Activated T-cell treated with anti-CD3 and anti-CD28 coated beads for 24 hours (primary cell): ENCODE results near the gene DUOX1.
A peak's percentile ranks its signal among the peaks of the same experiment; 100 is the strongest.
"Not testable (repeated sequence)": the region's sequence is repeated elsewhere in the genome, so short reads cannot be mapped to it uniquely, and the experiment has no call there.

ENCODE experiments used
- DNase-seq: peaks from one replicate; pipeline ENCODE4 v3.0.0-alpha.2; 2020; ENCODE audit warnings: low read depth

Gene DUOX1

DNA sequence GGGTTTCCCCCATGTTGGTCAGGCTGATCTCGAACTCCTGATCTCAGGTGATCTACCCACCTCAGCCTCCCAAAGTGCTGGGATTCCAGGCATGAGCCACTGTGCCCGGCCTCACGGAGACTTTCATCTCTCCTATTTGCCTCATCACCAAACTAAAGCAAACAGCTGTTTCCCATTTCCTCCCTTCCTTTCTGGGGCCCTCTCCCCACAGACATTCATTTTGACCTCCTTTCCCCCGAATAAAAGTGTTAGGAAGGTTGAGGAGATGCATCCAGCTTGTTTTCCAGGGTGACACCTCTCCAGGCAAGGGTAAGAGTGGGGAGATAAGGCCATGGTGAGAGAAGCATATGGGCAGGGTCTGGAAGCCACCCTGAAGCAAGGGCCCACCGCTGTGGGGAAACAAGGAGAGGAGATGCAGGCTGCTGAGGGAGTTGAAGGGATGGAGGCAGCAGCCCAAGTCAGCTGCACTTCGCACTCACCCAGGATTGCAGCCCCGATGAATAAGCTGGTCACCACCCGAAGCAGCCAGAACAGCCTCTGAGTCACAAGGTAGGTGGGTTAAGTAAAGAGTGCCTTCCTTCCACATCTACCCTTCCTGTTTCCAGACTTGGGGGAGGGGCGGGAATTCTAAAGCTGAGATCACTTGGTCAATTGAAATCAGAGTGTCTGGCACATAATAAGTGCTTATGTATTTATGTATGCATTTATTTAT, 7.9 kb upstream of the DUOX1 start:
- DNase-seq: no peak

DNA sequence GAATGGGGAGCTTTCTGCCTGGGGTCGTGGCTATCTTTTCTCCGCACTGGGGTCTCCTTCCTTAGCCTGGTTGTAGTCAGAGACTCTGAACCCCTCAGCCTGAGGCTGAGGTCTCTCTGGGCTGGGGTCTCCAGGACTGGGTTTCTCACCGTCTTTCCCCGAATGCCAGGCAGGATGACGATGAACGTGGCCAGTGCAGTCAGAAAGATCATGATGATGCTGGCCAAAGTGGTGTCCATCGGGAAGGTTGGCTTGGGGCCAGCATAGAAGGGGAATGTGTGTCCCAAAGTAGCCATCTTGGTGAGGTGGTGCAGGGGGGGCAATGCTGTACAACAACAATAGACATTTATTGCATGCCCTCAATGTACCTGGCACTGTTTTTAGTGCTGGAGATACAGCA, 7.1 kb upstream of the DUOX1 start:
- DNase-seq: no peak

DNA sequence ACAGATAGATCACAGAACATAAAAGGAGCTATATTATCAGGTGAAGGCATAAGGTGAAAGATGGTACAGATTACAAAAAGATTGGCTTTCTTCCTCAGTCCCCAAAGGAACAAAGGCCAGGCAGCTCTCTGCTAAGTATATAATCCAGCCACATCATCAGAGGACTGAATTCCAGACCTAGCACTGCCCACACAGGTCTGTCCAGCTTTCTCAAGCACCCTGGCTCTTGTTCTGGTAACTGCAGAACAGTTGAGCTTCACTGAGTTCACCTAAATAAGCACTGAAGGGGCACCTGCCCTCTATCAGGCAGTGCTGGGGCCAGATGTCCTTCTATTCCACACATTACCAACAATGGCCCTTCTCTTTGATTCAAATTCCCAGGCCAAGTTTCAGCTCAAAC, 6.4 kb upstream of the DUOX1 start:
- DNase-seq: no peak

DNA sequence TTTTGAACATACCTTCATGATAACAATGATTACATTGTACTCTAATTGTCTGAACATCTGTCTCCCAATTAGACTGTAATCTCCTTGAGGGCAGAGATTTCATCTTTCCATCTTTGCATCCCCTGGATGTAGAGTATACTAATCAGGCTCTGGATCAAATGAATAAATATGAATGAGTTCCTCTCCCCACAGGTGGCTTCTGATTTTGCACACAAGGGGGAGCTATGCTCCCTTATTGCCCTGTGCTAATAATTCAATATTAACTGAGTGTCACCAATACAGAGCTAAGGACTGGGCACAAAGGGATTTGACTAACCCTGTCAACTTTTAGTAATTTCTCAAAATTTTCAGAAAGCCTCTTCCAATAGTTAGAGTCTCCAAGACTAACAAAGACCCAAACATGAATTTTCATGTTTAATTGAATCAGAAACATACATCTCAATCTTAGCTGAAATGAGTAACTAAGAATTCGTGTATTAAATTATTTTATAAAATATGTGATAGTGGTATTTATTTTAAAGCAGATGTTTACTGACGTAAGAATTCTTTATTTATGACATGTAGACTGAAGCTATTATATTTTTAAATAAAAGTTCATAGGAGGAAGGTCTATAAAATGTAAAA, 3.1 kb upstream of the DUOX1 start:
- peak; percentile 27 for DNase-seq

DNA sequence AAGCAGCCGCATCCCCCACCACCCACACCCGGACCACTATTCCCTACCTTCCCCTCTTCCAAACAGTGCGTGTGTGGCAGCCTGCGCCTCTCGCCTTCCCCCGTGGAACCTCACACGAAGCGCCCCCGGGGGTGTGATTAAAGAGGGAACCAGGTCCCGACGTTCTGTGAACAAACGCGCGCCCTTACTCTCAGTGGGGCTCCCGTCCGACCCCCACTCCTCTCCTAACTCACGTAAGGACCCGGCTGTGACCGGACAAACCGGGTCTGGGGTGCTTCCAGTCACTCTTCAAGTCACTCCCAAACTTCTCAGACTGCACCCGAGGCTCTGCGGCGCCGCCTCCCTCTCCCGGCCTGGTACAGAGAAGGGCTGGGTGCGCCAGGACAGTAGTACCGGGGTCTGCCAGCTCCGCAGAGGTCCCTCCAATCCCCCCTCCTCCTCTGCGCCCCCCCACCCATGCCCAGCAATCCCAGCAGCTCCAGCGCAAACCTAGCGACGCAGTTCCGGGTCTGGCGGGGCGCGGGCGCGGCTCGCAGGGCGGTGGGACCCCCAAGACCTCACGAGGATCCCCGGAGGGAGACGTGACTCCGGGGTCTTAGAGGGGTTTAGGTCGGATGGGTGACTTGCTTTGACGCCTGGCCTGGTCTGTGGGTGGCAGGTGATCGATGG, 689 bp upstream of the DUOX1 start:
- DNase-seq: no peak

DNA sequence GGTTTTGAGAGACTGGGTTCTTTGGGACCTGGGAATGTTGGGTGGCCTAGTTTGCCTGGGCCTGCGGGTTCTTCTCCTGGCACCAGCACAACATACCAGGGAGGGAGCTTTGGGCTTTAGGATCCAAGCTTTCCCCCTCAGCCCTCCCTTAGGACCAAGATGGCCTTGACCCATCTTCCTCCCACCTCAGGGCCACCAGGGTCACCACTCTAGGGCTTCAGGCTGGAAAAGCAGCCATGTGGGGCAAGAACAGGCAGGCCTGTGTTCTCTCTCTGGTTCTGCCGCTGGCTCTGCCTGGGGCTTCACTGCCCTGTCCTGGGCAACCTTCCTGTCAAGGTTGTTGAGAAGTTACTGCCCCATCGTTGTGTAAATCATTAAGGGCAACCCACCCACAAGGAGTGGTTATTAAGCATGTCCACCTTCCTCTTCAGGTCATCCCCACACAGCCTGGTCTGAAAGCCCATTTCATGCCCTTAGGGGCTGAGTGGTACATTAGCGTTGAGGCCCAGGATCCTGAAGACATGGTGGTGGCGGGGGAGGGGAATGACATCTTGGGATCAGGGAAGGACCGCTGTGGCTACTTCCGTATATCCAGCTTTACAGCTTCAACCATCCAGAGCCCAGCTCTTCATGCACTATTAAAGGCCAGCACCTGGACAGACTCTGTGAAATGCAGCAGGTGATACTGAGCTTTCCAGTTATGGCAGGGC, 652 bp downstream of the DUOX1 start:
- no peak for DNase-seq

DNA sequence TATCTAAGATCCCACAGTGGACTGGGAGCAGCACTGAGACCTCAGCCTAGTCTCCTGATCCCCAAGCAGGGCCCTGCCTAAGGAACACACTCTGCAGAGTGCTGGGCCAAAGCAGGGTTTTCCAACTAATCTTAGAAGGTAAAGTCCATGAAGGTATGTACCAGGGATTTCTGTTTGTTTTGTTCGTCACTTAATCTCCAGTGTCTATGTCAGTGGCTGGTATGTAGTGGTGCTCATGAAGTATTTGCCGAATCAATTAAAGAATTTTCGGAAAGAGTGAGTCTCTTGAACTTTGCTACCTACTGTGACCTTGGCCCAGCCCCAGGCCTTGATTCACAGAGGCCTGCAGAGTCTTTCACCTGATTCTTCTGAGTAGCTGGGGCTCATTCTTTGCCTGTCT, 1.7 kb downstream of the DUOX1 start:
- no peak for DNase-seq

DNA sequence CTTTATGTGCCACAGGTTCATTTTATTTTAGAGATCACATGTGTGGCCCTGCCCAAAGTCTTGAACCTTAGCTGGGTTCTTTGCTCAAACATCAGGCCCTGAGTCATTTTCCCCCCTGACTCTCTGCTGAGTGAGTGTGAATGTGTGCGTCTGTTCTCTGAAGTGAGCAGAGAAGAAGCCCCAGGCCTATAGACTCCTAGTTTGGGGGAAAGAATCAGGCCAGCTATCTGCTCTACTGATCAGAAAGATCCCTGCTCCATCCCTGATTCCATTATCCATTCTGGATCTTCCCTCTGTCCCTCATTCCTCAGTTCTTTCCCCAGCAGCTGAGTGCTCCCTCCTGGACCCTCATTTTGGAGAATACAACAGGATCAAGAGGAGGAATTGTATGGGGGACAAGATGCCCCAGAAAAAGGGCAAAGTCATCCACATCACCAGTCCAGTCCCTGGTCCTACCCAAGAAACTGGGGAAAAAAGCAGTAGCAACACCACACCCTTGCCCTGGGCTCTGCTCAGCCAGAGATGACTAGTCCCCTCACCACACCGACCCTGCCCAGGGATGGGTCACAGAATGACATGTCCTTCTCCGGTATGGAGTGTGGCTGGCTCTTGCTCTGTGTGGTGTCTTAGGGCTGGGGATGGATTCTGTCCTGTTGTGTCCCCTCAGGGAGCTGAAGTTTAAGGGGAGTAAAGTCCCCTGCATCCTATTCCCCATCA, 3.2 kb downstream of the DUOX1 start:
- DNase-seq: no peak

DNA sequence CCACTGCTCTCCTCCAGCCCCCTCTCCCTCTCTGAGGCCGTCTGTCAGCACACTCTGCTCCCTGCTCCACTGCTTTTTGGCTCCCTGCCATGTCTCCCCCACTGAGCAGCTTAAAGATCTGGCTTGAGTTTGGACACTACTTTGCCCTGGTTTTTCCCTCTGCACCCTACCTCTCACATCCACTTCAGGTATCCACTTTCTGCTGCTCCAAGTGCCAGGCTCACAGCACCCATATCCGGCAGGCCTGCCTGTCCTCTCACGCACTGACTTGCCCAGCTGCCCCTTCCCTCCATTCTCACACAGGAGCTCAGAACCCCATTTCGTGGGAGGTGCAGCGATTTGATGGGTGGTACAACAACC, 3.7 kb downstream of the DUOX1 start:
- DNase-seq: no peak

DNA sequence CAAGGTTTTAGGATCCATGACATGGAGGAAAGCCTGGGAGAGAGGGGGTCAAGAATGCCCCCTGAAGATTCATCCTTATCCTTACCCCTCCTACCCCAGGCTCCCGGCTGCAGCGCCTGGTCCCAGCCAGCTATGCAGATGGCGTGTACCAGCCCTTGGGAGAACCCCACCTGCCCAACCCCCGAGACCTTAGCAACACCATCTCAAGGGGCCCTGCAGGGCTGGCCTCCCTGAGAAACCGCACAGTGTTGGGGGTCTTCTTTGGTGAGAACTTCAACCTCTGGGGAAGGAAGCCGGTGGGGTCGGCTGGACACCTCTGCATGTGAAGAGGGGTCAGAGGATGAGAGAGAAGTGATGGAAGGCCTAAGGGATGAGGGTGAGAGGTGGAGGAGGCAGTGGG, 4.3 kb downstream of the DUOX1 start:
- DNase-seq: no peak

DNA sequence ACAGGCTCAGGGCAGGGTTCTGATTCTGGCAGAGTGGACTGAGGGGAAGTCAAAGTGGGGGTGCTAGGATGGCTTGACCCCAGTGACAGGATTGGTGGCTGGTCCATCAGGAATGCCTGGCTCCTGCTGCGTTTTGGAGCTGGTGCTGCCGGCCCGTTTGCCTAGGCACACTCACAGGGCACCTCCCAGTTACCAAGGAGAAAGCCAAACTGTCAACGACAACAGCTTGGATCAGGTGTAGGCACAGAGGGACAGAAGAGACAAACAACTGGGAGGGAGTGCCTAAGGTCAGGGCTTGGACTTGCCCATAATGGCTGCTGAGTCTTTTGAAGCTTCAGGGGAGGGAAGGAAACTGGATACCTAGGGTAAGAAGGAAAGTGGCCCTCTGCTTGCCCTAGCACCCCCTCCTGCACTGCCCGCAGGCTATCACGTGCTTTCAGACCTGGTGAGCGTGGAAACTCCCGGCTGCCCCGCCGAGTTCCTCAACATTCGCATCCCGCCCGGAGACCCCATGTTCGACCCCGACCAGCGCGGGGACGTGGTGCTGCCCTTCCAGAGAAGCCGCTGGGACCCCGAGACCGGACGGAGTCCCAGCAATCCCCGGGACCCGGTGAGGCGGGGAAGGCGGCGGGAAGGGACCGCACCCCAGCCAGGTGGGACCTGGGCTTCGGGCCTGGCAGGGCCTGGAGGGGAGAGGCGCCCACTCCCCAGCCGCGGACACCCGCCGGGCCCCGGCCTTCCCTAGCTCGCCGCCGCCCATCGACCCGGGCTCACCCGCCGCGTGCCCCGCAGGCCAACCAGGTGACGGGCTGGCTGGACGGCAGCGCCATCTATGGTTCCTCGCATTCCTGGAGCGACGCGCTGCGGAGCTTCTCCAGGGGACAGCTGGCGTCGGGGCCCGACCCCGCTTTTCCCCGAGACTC, 5.1 kb downstream of the DUOX1 start:
- DNase-seq: no peak

DNA sequence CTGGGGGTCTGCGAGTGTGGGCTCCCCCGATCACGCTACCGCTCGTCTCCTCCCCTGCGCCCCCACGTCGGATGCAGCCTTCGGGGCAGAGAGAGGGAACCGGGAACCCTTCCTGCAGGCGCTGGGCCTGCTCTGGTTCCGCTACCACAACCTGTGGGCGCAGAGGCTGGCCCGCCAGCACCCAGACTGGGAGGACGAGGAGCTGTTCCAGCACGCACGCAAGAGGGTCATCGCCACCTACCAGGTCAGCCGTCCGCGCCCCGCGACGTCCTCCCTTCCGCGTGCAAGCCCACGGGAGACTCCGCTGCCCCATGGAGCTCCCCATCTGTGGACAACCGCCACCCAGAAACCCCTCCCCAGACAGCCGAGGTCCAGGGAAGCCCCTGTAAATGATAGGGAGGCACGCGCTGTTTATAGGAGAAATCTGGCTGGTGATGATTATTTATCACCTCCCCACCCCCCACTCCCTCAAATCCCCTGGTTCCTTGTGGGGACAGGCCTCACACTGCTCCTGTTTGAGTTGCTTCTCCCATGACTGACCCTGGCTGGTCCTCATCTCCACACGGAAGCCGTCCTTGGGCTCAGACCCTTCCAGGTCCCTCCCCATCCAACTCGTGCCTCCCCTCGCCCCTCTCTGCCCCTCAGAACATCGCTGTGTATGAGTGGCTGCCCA, 6.0 kb downstream of the DUOX1 start:
- not testable (repeated sequence) for DNase-seq

DNA sequence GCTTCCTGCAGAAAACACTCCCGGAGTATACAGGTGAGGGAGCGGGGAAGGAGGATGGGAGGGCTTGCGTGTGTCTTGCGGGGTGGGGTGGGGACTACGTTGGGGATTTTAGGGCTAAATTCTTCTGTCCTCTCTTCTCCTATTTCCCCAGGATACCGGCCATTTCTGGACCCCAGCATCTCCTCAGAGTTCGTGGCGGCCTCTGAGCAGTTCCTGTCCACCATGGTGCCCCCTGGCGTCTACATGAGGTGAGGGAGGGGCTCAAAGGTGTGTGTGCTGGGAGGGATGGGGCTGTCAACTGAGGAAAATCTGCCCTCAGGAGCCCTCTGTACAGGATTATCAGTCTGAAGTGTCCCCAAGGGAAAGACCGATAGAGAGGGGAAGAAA, 6.6 kb downstream of the DUOX1 start:
- no peak for DNase-seq

DNA sequence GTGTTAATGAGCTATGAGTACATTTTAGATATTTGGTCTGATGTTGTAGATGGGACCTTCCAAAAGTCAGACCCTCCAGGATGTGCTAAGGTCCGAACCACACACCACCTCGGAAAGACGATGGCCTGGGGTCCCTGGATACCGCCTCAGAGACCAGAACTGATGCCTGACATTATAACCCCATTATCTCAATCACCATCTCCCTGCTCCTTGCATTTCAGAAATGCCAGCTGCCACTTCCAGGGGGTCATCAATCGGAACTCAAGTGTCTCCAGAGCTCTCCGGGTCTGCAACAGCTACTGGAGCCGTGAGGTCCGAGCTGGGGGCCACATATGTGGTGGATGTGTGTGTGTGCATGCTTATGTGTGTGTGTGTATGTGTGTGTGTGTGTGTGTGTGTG, 7.9 kb downstream of the DUOX1 start:
- no peak for DNase-seq

DNA sequence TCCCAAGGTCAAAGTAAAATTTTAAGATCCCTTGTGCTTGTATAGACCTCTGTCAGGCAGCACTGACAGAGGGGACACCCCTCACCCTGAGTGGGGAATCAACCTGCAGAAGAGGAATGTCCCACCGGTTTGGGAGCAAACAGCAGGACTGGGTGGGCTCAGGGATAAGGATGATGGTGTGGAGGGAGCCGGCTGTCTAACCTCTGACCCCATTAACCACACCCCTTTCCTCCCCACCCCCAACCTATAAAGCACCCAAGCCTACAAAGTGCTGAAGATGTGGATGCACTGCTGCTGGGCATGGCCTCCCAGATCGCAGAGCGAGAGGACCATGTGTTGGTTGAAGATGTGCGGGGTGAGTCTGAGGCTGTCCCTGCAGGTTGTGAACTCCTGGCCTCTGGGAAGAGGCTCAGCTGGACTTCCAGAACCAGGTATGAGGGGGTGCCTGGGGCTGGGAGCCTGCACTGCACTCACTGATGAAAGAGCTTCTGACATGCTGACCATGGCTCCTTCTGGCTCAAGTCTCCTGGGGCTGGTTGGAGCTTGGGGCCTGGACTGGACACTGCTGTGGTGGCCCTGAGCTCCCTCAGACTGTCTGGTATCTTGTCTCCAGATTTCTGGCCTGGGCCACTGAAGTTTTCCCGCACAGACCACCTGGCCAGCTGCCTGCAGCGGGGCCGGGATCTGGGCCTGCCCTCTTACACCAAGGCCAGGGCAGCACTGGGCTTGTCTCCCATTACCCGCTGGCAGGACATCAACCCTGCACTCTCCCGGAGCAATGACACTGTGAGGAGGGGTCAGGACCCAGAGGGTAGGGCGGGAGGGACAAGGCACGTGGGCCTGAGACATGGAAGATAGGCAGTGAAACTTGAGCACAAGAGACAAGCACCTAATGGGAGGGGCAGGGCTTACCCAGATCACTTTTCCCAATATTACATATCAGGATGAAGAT, 9.3 kb downstream of the DUOX1 start:
- no peak for DNase-seq

DNA sequence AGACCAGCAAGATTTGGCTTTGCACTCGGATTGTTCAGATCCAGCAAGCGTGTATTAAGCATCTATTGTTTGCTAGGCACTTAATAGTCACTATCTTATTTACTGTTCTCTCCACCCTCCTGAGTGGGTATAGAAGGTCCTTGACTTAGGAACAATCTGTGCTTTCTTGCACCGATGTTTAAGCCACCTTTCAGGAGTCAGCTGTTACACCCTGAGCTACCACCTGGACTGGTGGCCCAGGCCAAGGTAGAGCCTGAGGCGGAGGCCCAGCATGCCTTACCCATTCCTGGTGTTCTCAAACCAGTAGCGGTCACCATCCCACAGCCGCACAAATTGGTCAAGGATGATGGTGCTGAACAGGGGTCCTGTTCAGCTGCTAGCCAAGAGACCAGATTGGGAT, 10.0 kb downstream of the DUOX1 start:
- no peak for DNase-seq

DNA sequence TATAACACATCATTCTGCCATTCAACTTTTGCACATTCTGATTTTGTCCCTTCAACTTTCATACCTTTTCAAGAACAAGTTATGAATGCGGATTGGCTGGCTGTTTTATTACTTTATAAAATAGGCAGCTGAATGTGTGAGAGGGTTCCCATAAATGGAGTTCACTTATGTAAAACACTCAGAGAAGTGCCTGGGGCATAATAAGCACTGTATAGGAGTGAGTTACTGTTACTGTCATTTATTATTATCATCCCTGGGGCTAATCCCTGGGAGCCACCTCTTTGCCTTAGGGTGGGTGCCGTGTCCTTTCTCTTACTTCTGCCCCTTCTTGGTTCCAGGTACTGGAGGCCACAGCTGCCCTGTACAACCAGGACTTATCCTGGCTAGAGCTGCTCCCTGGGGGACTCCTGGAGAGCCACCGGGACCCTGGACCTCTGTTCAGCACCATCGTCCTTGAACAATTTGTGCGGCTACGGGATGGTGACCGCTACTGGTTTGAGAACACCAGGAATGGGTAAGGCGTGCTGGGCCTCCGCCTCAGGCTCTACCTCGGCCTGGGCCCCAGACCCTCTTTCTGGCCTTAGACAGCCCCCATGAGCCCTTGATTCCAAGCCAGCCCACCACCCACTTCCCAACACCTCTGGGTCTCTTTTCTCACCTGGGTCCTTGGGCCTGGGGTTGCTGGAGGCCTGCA, 10.9 kb downstream of the DUOX1 start:
- DNase-seq: no peak

DNA sequence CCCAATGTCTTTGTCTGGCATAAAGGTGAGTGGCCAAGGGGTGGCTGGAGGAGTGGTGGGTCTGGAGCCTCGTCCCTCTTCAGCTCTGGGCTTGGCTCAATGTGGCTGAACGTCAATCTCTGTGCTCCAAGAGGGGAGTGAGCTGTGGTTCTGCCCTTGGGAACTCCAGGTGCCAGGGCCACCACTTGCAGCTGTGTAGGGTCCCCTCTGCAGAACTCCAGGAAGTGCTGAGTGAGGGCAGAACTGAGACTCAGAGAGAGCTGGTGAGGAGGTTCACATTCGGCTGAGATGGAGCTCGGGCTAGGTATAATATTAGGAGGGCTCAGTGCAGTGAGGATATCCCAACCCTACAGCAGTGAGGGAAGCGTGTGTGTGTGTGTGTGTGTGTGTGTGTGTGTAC, 11.6 kb downstream of the DUOX1 start:
- DNase-seq: no peak

DNA sequence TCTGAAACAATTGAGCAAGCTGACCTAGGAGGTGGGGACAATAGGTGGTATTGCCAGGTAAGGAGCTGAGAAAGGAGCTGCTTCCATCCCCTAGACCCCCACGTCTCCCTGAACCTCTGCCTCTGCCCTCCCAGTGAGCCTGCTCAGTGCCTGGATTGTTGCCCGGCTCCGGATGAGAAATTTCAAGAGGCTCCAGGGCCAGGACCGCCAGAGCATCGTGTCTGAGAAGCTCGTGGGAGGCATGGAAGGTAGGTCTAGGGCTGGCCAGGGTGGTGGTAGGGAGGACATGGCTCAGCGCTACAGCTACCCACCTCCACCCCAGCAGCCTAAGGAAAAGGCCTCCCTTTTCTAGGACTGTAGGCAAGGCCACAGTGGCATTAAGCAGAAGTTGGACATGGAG, 13.3 kb downstream of the DUOX1 start:
- DNase-seq: no peak
